COLO829 (cell line): Measurements from ENCODE around the gene SNX21.
A peak's percentile ranks its signal among the peaks of the same experiment; 100 is the strongest.
"Not testable (repeated sequence)": the region's sequence is repeated elsewhere in the genome, so short reads cannot be mapped to it uniquely, and the experiment has no call there.

Experiments used
- DNase-seq: peaks from one replicate; pipeline ENCODE4 v3.0.0; 2012; ENCODE audit warnings: low spot score

SNX21 gene

DNA sequence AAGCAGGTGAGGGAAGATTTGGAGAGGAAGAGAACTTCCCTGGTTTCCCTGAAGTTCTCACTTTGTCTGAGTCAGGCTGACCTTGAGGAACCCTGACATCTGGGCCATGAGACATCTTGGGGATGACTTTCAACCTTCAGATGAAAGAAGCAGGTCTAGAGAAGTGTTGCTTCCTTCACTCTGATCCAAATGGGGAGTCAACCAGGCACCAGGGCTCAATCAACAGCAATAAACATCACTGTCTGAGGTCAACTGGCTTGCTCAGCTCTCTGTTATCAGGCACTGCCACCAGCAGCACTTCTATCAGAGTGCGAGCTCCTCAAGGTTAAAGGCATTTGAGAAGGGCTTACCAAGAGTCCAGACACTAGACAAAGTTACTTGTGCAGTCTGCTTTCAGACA lies 17.3 kb downstream of the SNX21 start:
- no peak for DNase-seq

DNA sequence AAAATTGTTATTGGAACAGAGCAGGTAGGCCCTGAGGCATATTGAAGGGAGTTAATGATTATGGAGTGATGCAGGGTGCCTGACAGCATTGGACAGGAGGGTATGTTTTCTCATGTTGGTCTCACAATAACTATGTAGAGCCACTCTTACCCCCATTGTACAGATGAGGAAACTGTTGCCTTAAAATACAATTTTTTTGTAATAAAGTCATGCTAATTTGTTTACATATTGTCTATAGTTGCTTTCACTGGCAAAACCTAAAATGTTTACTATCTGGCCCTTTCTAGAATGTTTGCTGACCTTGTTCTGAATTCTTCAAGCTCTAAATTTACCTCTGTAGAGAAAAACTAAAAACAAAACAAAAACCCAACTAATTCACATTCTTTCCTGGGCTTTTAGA lies 17.9 kb downstream of the SNX21 start:
- DNase-seq = no peak

DNA sequence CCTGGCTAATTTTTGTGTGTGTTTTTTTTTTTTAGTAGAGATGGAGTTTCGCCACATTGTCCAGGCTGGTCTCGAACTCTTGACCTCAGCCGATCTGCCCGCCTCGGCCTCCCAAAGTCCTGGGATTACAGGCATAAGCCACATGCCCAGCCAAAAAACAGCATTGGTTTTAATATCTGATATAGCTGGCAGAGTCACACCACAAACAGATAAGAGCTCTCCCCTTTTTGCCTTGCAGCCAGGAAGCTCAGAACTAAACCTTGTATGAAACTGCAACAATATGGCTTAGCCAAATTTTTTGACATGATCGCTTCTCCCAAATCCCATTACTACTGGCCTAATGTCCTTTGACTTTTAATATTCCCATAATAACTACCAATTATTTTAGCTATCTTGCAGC lies 18.7 kb downstream of the SNX21 start:
- no peak for DNase-seq

DNA sequence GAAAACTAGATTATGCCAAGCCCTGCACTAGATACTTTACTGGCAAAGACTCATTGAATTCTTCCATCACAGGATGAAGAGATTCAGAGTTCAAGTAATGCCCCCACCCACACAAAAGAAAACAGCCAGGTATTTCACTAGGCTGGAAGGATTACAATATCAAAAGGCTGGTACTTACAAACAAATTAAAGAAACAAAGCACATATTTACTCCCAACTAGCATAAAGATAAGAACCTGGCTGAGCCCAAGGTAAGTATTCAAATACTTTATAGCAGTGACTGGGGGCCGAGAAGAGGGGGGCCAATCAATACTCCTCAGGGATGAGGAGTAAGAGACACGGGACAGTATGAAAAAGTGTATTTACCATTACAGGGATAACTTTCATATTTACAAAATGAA lies 19.9 kb downstream of the SNX21 start:
- DNase-seq = no peak

DNA sequence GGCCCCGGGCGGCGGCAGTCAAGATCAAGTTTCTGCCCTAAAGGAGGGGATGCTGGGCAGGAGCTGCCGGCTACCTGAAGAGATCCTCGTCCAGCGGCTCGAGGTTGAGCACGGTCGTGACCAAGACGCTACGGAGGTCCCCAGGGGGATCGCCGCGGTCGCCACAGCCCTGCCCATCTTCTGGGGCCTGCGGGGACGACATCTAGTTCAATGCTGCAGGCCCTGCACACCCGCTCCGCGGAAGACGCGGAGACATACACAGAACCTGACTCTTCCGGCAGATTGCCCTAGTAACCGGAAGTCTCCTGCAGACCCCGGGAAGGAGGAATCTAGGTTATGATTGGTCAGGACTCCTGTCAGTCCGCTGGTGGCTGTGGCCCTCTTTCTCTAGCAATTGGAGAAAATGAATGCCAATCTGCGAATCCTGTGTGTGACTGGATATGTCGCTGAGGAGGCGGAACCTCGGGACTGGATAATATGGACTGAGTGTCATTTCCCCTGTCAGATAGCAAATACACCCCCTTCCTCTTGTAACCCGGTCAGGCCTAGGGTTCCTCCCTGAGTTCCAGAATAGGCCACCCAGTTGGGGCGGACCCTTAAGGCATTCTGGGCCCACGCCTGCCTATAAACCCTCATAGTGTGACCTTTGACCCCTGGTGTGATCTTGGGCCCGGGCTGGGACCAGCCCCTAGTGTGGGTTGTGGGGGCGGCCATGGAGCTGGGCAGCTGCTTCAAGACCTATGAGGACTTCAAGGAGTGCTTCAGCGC lies 23.7 kb downstream of the SNX21 start, which contains the start of the genes ACOT8 and ZSWIM3:
Gene ACOT8, minus strand, starts transcription at position 279 of the 768 bp plus-strand sequence. Its CDS starts 77 bp downstream, at position 202.
Gene ZSWIM3, plus strand, starts transcription at position 501 of the 768 bp plus-strand sequence. Its CDS starts 212 bp downstream, at position 713.
- DNase-seq = peak; percentile 100

DNA sequence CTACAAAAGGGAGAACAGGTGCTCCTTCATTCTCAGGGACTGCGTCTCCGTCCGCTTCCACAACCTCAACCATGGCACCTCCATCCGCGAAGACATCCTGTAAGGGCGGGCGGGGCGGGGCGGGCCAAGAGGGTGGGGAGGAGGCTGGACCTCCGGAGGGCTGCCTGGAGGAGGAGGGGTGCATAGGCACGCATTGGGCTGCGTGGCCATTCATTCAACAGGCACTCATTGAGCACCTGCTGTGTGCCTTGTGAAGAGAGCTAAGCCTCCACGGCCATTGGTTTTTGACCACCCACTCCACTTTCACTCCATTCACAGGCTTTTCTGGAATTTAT lies 24.2 kb downstream of the SNX21 start:
- peak; percentile 51 for DNase-seq

DNA sequence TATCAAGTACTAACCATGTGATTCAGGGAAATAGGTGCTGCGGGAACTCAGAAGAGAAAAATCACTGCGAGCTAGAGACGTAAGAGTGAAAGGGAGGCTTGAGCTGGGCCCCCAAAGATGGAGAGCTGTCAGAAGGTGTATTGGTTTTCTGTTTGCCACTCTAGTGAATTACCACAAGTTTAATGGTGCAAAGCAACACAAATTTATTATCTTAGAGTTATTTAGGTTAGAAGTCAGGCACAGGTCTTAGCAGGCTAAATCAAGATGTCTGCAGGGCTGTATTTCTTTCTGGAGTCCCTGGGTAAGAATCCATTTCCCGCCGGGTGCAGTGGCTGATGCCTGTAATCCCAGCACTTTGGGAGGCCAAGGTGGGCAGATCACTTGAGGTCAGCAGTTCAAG lies 26.3 kb downstream of the SNX21 start:
- no peak for DNase-seq

DNA sequence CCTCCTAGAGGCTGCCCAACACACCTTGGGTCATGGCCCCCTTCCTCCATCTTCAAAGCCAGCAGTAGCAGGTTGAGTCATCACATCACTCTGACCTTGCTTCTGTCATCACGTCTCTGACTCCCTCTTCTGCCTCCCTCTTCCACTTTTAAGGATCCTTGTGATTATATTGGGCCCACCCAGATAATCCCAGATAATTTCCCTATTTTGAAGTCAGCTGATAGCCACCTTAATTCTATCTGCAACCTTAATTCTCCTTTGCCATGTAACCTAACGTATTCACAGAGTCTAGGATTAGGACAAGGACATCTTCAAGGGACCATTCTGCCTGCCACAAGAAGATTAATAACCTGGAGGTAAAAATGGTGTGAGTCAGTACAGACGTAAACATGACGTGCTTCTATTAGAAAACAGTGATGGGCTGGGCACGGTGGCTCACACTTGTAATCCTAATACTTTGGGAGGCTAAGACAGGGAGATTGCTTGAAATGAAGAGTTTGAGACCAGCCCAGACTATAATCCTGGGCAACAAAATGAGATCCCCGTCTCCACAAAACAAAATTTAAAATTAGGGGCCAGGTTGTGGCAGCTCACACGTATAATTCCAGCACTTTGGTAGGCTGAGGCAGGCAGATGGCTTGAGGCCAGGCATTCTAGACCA lies 27.1 kb downstream of the SNX21 start:
- no peak for DNase-seq

DNA sequence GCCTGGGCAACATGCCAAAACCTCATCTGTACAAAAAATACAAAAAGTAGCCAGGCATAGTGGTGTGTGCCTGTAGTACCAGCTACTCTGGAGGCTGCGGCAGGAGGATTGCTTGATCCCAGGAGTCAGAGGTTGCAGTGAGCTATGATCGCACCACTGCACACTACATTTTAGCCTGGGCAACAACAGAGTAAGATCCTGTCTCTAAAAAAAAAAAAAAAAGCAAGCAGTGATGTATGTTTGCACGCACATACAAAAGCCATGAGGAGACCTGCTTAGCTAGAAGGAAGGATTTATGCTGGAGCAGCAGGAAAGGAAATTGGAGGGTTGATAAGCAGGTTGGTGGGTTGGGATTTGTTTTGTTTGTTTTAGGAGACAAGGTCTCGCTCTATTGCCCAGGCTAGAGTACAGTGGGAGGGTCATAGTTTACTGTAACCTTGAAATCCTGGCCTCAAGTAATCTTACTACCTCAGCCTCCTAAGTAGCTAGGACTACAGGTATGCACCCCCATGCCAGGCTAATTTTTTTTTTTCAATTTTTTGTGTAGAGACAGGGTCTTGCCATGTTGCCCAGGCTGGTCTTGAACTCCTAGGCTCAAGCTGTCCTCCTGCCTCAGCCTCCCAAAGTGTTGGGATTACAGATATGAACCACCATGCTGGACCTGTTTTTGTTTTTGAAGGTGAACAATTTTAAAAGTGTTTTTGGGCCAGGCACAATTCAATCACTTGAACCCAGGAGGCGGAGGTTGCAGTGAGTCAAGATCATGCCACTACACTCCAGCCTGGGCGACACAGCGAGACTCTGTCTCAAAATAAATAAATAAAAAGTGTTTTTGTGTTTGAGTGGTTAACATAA lies 27.8 kb downstream of the SNX21 start:
- DNase-seq = no peak

DNA sequence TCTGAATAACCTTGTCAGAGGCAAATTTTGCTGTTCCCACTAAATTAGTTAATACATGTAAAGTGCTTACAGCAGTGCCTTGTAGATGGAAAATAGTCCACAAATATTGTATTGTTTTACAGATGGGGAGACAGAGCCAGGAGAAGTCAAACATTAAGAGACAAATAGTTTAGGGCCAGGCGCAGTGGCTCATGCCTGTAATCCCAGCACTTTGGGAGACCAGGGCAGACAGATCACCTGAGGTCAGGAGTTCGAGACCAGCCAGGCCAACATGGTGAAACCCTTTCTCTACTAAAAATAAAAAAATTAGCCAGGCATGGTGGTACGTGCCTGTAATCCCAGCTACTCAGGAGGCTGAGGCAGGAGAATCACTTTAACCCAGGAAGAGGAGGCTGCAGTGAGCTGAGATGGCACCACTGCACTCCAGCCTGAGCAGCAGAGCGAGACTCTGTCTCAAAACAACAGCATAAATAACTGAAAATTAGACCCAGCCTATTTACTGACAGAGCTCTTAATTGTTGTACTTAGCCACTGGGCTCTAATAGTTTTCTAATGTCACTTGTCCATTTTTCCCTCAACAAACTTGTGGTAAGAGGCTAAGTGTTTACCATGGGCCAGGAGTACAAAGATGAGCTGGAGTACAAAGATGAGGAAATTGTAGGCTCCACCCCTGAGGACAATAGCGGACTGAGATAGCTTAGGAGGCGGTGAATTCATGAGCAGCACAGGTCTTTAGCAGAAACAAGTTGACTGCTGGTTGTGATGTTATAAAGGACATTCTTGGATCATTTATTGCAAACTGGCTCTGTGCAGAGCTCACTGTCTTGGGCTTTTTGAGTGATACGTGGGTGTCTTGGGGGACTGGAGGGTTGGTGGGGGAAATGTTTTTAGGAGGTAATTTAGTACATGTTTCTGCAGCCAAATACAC lies 30.2 kb downstream of the SNX21 start:
- no peak for DNase-seq

DNA sequence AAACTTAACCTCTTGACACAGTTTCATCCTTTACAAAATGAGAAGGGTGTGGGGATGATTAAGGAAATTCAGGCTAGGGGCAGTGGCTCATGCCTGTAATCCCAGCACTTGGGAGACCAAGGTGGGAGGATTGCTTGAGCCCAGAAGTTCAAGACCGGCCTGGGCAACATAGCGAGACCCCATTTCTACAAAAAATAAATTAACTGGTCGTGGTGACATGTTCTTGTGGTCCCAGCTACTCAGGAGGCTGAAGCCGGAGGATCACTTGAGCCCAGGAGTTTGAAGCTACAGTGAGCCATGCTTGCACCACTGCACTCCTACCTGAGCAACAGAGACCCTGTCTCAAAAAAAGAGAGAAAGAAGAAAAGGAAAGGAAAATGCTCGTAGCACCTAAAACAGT lies 32.9 kb downstream of the SNX21 start:
- DNase-seq = no peak

DNA sequence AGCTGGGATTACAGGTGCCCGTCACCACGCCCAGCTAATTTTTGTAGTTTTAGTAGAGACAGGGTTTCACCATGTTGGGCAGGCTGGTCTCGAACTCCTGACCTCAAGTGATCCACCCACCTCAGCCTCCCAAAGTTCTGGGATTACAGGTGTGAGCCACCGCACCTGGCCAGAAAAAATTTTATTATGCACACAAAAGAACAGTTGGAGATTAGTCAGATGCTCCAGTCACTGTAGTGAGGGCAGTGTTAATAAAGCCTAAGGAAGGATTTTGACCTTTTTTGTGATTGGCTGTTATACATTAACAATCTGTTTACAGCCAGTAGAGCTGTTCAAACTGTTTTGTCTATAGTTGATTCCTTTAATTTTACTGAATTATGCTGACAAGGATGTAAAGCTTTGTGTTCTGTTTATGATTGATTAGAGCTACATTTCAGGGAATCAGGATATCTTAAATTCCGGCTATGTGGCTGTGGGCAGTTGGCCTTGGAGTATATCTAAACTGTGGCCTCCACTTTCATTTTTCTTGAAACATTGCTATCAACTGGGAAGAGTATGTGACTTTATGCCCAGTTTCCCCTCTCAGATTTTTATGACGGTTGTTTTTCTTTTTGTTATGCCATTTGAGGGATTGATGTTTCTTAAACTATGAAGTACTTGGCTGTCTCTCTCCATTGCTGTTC lies 33.7 kb downstream of the SNX21 start:
- DNase-seq = no peak

DNA sequence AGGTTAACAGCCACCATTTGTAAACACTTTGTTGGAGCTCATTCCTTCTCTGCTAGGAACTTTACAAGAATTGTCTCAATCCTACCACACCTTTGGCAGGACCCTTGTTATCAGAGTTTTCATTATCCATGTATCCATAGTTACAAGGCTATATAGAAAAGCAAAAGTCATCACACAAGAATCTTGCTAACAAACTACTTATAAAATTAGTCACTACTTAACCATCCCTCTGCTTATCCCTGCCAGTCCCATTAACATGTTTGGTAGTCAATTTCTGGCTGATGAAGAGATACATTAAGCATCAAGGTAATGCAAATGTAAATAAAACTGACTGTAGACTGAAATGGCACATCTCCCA lies 34.2 kb downstream of the SNX21 start:
- no peak for DNase-seq

DNA sequence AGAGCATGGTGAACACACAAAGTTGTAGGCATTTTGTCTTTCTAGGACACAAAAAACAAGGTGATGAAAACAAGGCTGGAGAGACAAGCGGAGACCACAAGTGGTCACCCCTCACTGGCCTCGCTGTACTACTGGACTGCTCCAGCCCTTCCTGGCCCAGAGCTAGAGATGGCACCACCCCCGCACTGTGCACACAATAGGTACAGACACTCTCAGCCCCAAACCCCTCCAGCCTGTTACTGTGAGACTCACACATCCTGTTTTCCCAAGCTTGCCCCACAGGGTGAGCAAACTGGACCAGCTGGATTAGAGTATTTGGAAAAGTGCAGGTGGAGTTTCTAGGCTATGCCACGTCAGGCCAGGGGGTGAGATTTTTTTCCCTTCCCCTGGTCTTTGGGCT lies 39.0 kb downstream of the SNX21 start:
- DNase-seq = no peak

DNA sequence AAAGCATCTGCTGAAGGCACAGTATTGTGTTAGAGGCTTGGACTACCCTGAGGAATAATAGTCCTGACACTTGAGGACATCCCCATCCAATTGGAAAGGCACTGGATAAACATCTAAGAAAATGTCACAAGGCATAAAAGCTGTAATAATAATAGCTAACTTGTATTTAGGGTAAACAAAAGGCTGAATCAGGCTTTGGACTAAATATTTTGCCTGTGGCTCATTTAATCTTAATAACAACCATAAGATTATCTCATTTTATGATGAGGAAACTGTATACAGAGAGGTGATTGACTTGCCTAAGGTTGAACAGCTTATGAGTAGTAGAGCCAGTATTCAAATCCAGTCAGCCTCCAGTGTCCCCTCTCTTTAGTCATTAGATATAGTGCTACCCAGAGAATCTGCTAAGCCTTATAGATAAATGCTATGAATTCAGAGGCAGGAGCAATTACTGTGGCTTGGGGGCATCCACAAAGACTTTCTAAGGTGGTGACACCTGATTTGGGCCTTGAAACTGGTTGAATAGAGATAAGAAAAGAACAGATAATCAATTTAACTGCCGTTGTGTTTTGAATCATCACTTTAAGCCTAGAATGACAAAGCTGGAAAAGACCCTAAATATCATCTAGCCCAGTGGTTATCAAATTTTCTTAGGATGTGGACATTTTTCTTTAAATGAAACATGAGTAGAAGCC lies 40.0 kb downstream of the SNX21 start:
- DNase-seq = no peak

DNA sequence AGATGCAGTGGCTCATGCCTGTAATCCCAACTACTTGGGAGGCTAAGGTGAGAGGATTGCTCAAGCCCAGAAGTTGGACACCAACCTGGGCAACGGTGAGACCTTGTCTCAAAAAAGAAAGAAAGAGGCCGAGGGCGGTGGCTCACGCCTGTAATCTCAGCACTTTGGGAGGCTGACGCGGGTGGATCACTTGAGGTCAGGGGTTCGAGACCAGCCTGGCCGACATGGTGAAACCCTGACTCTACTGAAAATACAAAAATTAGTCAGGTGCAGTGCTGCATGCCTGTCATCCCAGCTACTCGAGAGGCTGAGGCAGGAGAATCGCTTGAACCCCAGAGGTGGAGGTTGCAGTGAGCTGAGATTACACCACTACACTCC lies 40.5 kb downstream of the SNX21 start:
- DNase-seq = not testable (repeated sequence)

DNA sequence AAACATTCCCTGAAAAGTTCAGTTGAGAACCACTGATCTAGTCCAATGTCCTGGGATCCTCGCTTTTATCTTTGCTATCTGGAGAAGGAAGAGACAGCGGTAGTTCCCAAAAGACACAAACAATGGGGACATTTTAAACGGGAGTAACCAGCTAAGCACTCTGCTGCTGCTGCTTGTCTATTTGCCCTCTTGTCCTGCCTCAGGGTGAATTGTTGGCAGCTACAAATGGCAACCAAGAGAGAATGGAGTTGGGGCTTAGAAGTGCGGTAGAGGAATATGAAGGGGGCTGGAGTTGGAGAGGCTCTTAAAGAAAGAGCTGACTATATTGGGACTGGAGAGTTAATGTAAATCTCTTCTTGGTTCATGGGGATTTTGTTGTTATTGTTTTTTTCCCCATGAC lies 41.0 kb downstream of the SNX21 start:
- DNase-seq = peak; percentile 54

DNA sequence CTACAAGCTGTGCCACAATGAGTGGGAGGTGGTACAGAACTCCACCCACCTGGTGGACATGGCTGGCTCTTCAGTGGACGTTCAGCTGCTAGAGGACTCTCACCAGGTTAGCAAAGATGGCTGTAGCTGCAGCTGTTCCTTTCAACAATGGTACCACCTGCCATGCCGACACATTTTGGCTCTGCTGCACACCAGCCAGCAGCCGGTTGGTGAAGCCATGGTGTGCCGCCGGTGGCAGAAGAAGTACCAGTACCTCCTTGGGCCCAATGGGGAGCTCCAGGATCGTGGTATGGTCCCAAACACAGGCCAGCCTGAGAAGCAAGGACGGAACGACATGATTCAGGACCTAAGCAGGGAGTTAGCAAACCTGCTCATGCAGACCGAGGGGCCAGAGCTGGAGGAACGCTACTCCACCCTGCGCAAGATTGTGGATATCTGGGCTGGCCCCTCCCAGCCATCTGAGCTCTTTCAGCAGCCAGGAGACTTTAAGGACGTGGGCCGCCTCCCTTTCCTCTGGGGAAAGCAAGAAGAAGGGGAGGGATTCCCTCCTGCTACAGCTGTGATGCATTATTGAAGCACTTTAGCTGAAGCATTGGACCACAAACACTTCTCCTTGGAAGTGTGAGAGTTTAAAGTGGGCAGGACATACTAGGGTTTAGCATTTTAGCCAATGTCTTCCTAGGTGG lies 44.6 kb downstream of the SNX21 start:
- no peak for DNase-seq

DNA sequence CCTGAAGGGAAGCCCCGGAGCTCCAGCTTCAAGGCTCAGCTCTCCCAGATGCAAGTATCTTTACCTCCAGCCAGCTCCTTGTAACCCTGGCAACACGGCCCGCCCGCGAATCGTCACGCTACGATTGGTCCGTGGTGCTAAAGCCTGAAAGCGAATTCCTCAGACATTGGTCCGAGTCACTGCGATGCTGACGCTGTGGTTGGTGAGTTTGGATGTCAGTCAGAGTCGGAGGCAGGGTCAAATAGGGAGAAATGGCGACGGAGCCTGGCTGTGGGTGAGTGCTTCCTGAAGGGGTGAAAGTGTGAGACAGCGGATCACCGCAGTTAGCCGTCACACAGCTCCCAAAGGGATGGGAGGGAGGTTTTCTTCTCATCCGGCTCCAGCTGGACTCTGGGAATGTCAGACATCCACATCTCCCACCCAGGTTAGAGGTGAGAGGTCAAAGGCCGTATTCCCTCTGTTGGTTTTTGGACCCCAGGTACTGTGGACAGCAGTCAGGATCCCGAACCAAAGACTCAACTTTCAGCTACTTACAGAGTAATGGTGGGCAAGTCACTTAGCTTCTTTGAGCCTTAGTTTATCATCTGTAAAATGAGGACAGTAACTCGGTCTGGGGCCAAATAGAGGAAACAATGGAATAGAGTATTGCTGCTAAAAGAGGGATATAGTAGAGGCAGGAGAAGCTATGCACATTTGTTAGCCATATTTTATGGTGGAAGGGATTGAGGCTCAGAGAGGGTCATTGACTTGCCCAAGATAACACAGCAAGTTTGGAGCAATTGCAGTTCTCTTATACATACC lies 47.6 kb downstream of the SNX21 start, which contains the start of gene ZSWIM1:
Gene ZSWIM1, plus strand, starts transcription at position 240 of the 801 bp plus-strand sequence. CDS start 1,366 bp downstream, outside the sequence.
- DNase-seq = peak; percentile 98
